GM23248 (cell line): Measurements from ENCODE around the gene SRCIN1.
"Not testable (repeated sequence)": the region's sequence is repeated elsewhere in the genome, so short reads cannot be mapped to it uniquely, and the experiment has no call there.

ENCODE experiments used
- EZH2 ChIP-seq: fragments of 200-600 bp; sonication (generic); IDR thresholded peaks from 2 replicates; pipeline ENCODE4 v1.6.1; 2018; ENCODE audit warnings: antibody characterized with exemption, mild to moderate bottlenecking; ENCODE audit not compliant: insufficient read depth, poor library complexity, severe bottlenecking
- EZH2phosphoT487 ChIP-seq: fragments of 200-600 bp; sonication (generic); IDR thresholded peaks from 2 replicates; pipeline ENCODE4 v1.6.1; 2018; ENCODE audit warnings: antibody characterized with exemption, moderate library complexity, mild to moderate bottlenecking, low read depth; ENCODE audit not compliant: insufficient read depth

- TF ChIP-seq EZH2phosphoT487, EZH2: not testable (repeated sequence)
Measured at GRCh38 chr17:38650653-38651173, 45.0 kb upstream of the SRCIN1 start.
